ENCODE data around the gene PRH2.

- no peak for TF ChIP-seq CTCF (IDR thresholded peaks at IDR 0.05 in 4 of 5, conservative IDR thresholded peaks at IDR 0.05 in 1 of 5)
- no peak for TF ChIP-seq POLR2A (IDR thresholded peaks at IDR 0.05)
These were observed 18.7 kb upstream of the PRH2 start for GRCh38 chr12:10910380-10910779.
